Measurements from ENCODE around the gene S100A13.

DNA sequence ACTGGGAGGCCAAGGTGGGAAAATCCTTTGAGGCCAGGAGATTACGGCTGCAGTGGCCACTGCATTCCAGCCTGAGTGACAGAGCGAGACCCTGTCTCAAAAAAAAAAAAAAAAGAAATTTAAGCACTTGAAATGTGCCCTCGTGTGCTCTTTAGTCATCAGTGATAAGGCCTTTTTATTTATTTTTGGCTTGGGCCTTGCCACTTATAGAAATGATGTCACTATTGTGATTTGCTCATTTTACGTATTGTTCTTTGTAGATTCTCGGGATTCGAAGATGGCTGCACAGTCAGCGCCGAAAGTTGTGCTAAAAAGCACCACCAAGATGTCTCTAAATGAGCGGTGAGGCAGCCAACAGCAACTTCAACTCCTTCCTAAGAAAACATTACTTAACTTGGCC lies 9.0 kb upstream of the S100A13 start:
- TF ChIP-seq, protein P1, sequence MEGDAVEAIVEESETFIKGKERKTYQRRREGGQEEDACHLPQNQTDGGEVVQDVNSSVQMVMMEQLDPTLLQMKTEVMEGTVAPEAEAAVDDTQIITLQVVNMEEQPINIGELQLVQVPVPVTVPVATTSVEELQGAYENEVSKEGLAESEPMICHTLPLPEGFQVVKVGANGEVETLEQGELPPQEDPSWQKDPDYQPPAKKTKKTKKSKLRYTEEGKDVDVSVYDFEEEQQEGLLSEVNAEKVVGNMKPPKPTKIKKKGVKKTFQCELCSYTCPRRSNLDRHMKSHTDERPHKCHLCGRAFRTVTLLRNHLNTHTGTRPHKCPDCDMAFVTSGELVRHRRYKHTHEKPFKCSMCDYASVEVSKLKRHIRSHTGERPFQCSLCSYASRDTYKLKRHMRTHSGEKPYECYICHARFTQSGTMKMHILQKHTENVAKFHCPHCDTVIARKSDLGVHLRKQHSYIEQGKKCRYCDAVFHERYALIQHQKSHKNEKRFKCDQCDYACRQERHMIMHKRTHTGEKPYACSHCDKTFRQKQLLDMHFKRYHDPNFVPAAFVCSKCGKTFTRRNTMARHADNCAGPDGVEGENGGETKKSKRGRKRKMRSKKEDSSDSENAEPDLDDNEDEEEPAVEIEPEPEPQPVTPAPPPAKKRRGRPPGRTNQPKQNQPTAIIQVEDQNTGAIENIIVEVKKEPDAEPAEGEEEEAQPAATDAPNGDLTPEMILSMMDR (IDR thresholded peaks at IDR 0.05) = no peak
- no peak for TF ChIP-seq POLR2A (IDR thresholded peaks at IDR 0.05)
